Natural killer cell (primary cell): ENCODE measurements around the gene SP3. TPM values are rescaled to one million over a fixed set of nuclear protein-coding genes. Genes with fewer than 3 reads are reported as not detected.

ENCODE experiments used
- ATAC-seq, 3 donors: fragments of 150-1000 bp in 2 of 3; fragments of 200-7000 bp in 1 of 3; cut with Tn5 transposase; 1 replicate in 1 of 3; 2 replicates in 2 of 3; pipeline ENCODE4 v1.10.0; 2021; ENCODE audit warnings: mild to moderate bottlenecking in 2 of 3, moderate library complexity in 2 of 3
- DNase-seq, 2 donors: peaks; one replicate each; pipeline versions ENCODE4 v3.0.0 to v3.0.0-alpha.2; 2013 to 2021; ENCODE audit warnings: mixed read lengths in 1 of 2
- H3K27ac ChIP-seq: one replicate; pipeline ENCODE4 v1.5.1; 2013; ENCODE audit warnings: mild to moderate bottlenecking, low read length
- H3K27me3 ChIP-seq: one replicate; pipeline ENCODE4 v1.6.1; 2013; ENCODE audit warnings: low read length; ENCODE audit not compliant: control insufficient read depth, insufficient read depth
- H3K36me3 ChIP-seq: one replicate; pipeline ENCODE4 v1.6.1; 2013; ENCODE audit warnings: low read length; ENCODE audit not compliant: control insufficient read depth, insufficient read depth
- H3K4me1 ChIP-seq: one replicate; pipeline ENCODE4 v1.6.1; 2013; ENCODE audit warnings: low read length; ENCODE audit not compliant: control insufficient read depth, insufficient read depth
- H3K4me3 ChIP-seq: one replicate; pipeline ENCODE4 v1.5.1; 2013; ENCODE audit warnings: low read length
- H3K9me3 ChIP-seq: one replicate; pipeline ENCODE4 v1.6.1; 2013; ENCODE audit warnings: low read length; ENCODE audit not compliant: control insufficient read depth, insufficient read depth
- H3K27ac Mint-ChIP-seq, 2 donors: one replicate each; pipeline ENCODE4 v1.8.0; 2022; ENCODE audit warnings: mild to moderate bottlenecking in 2 of 2, mixed read lengths in 2 of 2, moderate library complexity in 1 of 2
- H3K27me3 Mint-ChIP-seq, 2 donors: one replicate each; pipeline ENCODE4 v1.8.0; 2022; ENCODE audit warnings: low read depth in 2 of 2, mixed read lengths in 2 of 2
- H3K36me3 Mint-ChIP-seq: one replicate; pipeline ENCODE4 v1.8.0; 2022; ENCODE audit warnings: mixed read lengths
- H3K4me1 Mint-ChIP-seq, 2 donors: one replicate each; pipeline ENCODE4 v1.8.0; 2022; ENCODE audit warnings: mixed read lengths in 2 of 2
- H3K4me3 Mint-ChIP-seq: one replicate; pipeline ENCODE4 v1.8.0; 2022; ENCODE audit warnings: mild to moderate bottlenecking, moderate library complexity, mixed read lengths
- H3K9me3 Mint-ChIP-seq, 2 donors: one replicate each; pipeline ENCODE4 v1.8.0; 2022; ENCODE audit warnings: mixed read lengths in 2 of 2
- WGBS: methylation state at CpG from one replicate; pipeline ENCODE4 v1.1.7; 2013; ENCODE audit warnings: missing lambda C conversion rate; ENCODE audit not compliant: insufficient coverage; 5-methylcytosine and 5-hydroxymethylcytosine counted together
- intact Hi-C: fragments of 100-400 bp; cut with micrococcal nuclease; formaldehyde crosslinking; loops from one replicate; pipeline ENCODE4 v1.14.2; 2022
- total RNA-seq, 4 donors: library from RNA; stranded (reverse); fragments of 120-200 nt in 1 of 4; gene quantifications; one replicate each; pipeline versions ENCODE4 v1.2.3 to v1.2.4, GENCODE V29; 2013 to 2022
- TF ChIP-seq, protein P1 (sequence below): fragments of 200-600 bp; IDR thresholded peaks from one replicate; pipeline ENCODE4 v1.8.0; 2022; ENCODE audit warnings: antibody characterized with exemption

SP3 gene
- total RNA-seq, 3 donors from 2014 or later (not counting 1 experiment from before 2014, with no cell fraction given), result 179 to 200 (median 188) TPM

GRCh38 chr2:173958198-173958846 is 6.9 kb downstream of the SP3 start:
- Mint-ChIP-seq H3K4me1 (peaks cover 90 to 91% of the 10 kb centered on the region in 2 donors), H3K9me3 (no peaks in the 10 kb centered on the region), H3K4me3 (peak overlapping the region; percentile 67), H3K27ac (peak overlapping the region; percentile 61 to 97), H3K36me3 (peaks cover 17% of the 10 kb centered on the region), H3K27me3 (no peaks in the 10 kb centered on the region)
- no peak overlapping the region for H3K4me3 ChIP-seq
- H3K27ac ChIP-seq, result no peak overlapping the region
- no peak for DNase-seq
- no peaks in the 10 kb centered on the region for H3K9me3 ChIP-seq
- 100% methylated on average over 2 of the region's 4 CpGs for WGBS
- peaks cover 20% of the 10 kb centered on the region for H3K4me1 ChIP-seq
- no peak for ATAC-seq
- intact Hi-C loops, result no loop called here
- TF ChIP-seq, protein P1, sequence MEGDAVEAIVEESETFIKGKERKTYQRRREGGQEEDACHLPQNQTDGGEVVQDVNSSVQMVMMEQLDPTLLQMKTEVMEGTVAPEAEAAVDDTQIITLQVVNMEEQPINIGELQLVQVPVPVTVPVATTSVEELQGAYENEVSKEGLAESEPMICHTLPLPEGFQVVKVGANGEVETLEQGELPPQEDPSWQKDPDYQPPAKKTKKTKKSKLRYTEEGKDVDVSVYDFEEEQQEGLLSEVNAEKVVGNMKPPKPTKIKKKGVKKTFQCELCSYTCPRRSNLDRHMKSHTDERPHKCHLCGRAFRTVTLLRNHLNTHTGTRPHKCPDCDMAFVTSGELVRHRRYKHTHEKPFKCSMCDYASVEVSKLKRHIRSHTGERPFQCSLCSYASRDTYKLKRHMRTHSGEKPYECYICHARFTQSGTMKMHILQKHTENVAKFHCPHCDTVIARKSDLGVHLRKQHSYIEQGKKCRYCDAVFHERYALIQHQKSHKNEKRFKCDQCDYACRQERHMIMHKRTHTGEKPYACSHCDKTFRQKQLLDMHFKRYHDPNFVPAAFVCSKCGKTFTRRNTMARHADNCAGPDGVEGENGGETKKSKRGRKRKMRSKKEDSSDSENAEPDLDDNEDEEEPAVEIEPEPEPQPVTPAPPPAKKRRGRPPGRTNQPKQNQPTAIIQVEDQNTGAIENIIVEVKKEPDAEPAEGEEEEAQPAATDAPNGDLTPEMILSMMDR, result no peak
- H3K36me3 ChIP-seq, result peaks cover 31% of the 10 kb centered on the region
- H3K27me3 ChIP-seq, result no peaks in the 10 kb centered on the region

DNA sequence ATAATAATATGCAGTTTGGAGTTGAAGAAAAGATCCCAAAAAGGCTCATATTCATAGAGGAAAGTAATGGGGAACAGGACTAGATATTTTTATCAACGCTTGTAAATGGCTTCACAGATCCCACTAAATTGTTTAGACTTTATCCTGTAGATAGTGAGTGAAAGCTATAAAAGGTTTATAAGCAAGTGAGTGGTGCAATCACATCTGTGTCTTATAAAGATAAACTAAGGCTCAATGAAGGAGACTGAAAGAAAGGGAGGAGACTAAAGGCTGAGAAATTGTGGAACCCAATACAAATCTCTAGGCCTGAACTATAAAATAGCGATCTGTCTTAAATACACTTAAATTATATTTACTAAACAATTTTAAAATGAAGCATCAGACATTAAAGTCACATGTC is 7.7 kb downstream of the SP3 start:
- ATAC-seq, result no peak
- peaks cover 17% of the 10 kb centered on the region for H3K36me3 Mint-ChIP-seq

GRCh38 chr2:173956454-173956853 is 8.7 kb downstream of the SP3 start:
- peaks cover 92 to 94% of the 10 kb centered on the region in 2 donors for H3K4me1 Mint-ChIP-seq
- peaks cover 38% of the 10 kb centered on the region for H3K36me3 ChIP-seq
- H3K27ac Mint-ChIP-seq, result peak overlapping the region; percentile 61 to 67
- no peaks in the 10 kb centered on the region for H3K27me3 Mint-ChIP-seq
- no peaks in the 10 kb centered on the region for H3K9me3 Mint-ChIP-seq
- no peak overlapping the region for H3K4me3 ChIP-seq
- ATAC-seq (no peak), DNase-seq (no peak)
- intact Hi-C loops, result no loop called here
- H3K9me3 ChIP-seq, result no peaks in the 10 kb centered on the region
- no peak overlapping the region for H3K27ac ChIP-seq
- peaks cover 17% of the 10 kb centered on the region for H3K36me3 Mint-ChIP-seq
- 55% methylated on average over 1 of the region's 3 CpGs for WGBS
- peaks cover 20% of the 10 kb centered on the region for H3K4me1 ChIP-seq
- no peaks in the 10 kb centered on the region for H3K27me3 ChIP-seq
- TF ChIP-seq, protein P1, result no peak
- peak overlapping the region; percentile 62 for H3K4me3 Mint-ChIP-seq

More for the DNA sequence above, 7.7 kb downstream of the SP3 start:
- Mint-ChIP-seq H3K27me3 (no peaks in the 10 kb centered on the region), H3K4me3 (peak overlapping the region; percentile 62), H3K27ac (peak overlapping the region; percentile 61 to 67), H3K4me1 (peaks cover 90 to 91% of the 10 kb centered on the region in 2 donors), H3K9me3 (no peaks in the 10 kb centered on the region)
- Histone ChIP-seq H3K9me3 (no peaks in the 10 kb centered on the region), H3K27ac (no peak overlapping the region), H3K27me3 (no peaks in the 10 kb centered on the region), H3K36me3 (peaks cover 38% of the 10 kb centered on the region), H3K4me1 (peaks cover 20% of the 10 kb centered on the region), H3K4me3 (no peak overlapping the region)
- TF ChIP-seq, protein P1, result no peak
- 100% methylated on average over 1 of the region's 2 CpGs for WGBS
- no peak for DNase-seq
- intact Hi-C loops, result no loop called here

DNA sequence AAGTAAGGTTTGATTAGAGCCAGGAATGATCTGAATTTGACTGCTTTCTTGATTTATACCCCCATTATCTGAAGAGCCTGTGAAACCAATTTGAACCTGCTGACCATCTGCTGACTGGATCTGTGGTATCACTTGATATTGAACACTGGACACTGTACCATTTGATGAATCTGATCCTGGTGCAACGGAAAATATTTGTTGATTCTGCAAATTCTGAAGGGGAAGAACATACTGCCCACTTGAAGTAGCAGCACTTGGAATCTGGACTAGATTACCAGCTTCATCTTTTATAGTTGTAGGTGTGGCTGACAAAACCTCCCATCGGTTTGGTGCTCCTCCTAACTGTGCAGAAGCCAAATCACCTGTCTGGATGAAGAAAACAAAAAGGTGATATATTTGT is 9.3 kb downstream of the SP3 start:
- DNase-seq (no peak), ATAC-seq (no peak)
- Histone ChIP-seq H3K27ac (no peak overlapping the region), H3K4me3 (no peak overlapping the region), H3K36me3 (peaks cover 35% of the 10 kb centered on the region), H3K27me3 (no peaks in the 10 kb centered on the region), H3K9me3 (no peaks in the 10 kb centered on the region), H3K4me1 (peaks cover 19% of the 10 kb centered on the region)
- peaks cover 17% of the 10 kb centered on the region for H3K36me3 Mint-ChIP-seq
- H3K4me3 Mint-ChIP-seq, result no peak overlapping the region
- peak overlapping the region; percentile 61 to 67 for H3K27ac Mint-ChIP-seq
- intact Hi-C loops, result no loop called here
- H3K9me3 Mint-ChIP-seq, result no peaks in the 10 kb centered on the region
- peaks cover 93 to 94% of the 10 kb centered on the region in 2 donors for H3K4me1 Mint-ChIP-seq
- H3K27me3 Mint-ChIP-seq, result no peaks in the 10 kb centered on the region
- 94% methylated on average over 1 of the region's 2 CpGs for WGBS
- TF ChIP-seq, protein P1, result no peak
